ENCODE data around the gene SGCG.

The SGCG gene

DNA sequence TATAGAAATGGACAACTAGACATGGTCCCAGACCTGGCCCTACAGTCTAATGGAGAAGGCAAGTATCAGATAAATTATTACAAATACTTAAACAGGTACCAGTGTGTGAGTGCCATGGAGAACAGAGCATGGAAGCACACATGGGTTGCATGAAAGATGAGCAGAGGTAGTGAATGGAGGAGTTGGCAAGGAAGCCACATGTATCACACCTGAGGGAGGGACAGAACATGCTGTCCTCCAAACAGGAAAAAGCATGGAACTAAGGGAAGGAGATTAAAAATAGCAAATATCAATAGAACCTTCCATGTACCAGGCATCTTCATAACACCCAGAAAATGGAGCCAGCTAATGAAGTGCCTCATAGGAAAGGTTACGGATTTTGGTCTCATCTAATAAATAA lies 166.8 kb downstream of the SGCG start:
- Histone ChIP-seq H3K27me3 (ENCODE audit: insufficient read depth, low read length) (no peaks in the 10 kb centered on the region), H3K27ac (ENCODE audit: low read length) (no peak overlapping the region), H3K9me3 (ENCODE audit: insufficient read depth, low read depth, low read length) (peaks cover 1% of the 10 kb centered on the region; the same call in 1 of the 2 replicates), H3K9ac (ENCODE audit: low read depth, low read length) (no peak overlapping the region), H3K4me3 (ENCODE audit: low read length) (no peak overlapping the region), H3K36me3 (ENCODE audit: insufficient read depth, low read depth, low read length) (peaks cover 84% of the 10 kb centered on the region), H3K4me1 (ENCODE audit: insufficient read depth, low read length) (no peaks in the 10 kb centered on the region)

DNA sequence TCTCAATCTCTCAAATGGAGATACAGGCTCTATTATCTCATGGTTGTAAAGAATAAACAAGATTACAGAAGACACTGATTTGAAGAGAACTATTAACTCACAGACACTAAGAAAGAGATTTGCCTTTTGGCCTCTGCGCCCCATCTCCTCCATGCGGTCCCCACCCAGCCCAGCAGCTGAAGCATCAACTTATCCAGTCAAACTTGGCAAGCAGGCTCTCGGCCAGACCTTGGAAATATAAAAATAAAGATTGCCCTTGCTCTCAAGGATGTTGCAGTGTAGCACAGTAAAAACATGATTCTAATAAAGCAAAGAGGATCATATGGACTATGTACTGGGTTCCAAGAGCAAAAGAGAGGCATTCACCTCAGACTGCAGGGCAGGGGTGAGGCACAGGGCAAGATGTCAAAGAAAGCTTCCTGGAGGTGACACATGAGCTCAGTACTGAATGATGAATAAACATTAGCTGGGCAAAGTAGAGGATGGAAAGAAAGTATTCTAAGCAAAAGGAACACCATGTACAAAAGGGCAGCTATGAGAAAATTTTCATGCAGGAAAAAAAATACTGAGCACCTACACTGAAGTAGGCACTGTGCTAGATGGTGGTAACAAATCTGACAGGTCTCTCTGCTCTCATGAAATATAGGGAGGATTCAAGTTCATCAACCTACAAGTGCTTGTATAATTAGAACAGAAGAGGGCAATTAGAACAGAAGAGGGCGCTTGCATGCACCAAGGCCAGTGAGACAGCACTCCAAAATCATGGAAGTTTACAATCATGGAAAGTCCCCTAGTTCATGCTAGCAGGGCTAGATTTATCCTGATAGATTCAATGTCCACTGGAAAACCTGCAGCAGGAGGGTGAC lies 167.7 kb downstream of the SGCG start:
- Histone ChIP-seq H3K4me3 (ENCODE audit: low read length) (no peak overlapping the region), H3K9ac (ENCODE audit: low read depth, low read length) (no peak overlapping the region), H3K4me1 (ENCODE audit: insufficient read depth, low read length) (no peaks in the 10 kb centered on the region), H3K36me3 (ENCODE audit: insufficient read depth, low read depth, low read length) (peaks cover 87% of the 10 kb centered on the region), H3K27ac (ENCODE audit: low read length) (no peak overlapping the region), H3K9me3 (ENCODE audit: insufficient read depth, low read depth, low read length) (no peaks in the 10 kb centered on the region), H3K27me3 (ENCODE audit: insufficient read depth, low read length) (no peaks in the 10 kb centered on the region)

- H3K9me3 ChIP-seq (ENCODE audit: insufficient read depth, low read depth, low read length): no peaks in the 10 kb centered on the region
- no peak overlapping the region for H3K9ac ChIP-seq (ENCODE audit: low read depth, low read length)
- H3K27me3 ChIP-seq (ENCODE audit: insufficient read depth, low read length): no peaks in the 10 kb centered on the region
- H3K36me3 ChIP-seq (ENCODE audit: insufficient read depth, low read depth, low read length): peaks cover 86% of the 10 kb centered on the region
- H3K4me1 ChIP-seq (ENCODE audit: insufficient read depth, low read length): no peaks in the 10 kb centered on the region
- no peak overlapping the region for H3K4me3 ChIP-seq (ENCODE audit: low read length)
- H3K27ac ChIP-seq (ENCODE audit: low read length): no peak overlapping the region
Observed at GRCh38 chr13:23349161-23349897, 168.6 kb downstream of the SGCG start.

DNA sequence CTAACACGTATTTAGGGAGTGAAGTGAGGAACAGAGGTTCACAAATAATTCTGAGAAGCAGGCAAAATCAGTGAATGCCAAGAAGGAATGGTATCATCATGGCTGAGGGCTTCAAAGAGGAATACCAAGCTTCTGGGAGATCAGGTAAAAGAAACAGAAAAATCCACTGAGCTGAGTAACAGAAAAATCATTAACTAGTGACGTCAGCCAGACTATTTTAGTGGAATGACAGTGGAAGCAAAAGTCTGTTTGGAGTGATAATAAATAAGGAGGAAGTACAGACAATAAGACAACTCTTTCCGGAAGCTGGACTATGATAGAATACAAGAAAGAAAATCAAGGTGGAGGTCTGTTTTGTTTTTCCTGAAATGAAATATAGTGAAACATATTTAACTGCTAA lies 169.2 kb downstream of the SGCG start:
- peaks cover 89% of the 10 kb centered on the region for H3K36me3 ChIP-seq (ENCODE audit: insufficient read depth, low read depth, low read length)
- no peak overlapping the region for H3K27ac ChIP-seq (ENCODE audit: low read length)
- H3K9me3 ChIP-seq (ENCODE audit: insufficient read depth, low read depth, low read length): no peaks in the 10 kb centered on the region
- no peak overlapping the region for H3K9ac ChIP-seq (ENCODE audit: low read depth, low read length)
- no peak overlapping the region for H3K4me3 ChIP-seq (ENCODE audit: low read length)
- H3K4me1 ChIP-seq (ENCODE audit: insufficient read depth, low read length): no peaks in the 10 kb centered on the region
- no peaks in the 10 kb centered on the region for H3K27me3 ChIP-seq (ENCODE audit: insufficient read depth, low read length)

DNA sequence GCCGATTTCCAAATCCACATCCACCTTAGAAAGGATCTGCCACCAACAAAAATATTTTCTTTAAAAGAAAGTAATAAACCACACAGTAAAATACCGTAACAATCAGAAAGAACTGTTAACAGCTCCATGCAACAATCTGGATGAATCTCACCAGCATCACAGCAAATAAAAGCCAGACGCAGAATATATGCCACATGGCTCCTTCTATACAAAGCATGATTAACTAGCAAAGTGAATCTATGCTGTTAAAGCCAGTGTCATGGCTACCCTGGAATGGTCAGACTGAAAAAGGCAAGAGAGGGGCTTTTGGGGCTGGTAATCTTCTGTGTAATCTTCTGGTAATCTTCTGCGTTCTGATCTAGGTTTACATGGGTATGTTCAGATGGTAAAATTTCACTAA lies 171.4 kb downstream of the SGCG start:
- no peaks in the 10 kb centered on the region for H3K4me1 ChIP-seq (ENCODE audit: insufficient read depth, low read length)
- H3K36me3 ChIP-seq (ENCODE audit: insufficient read depth, low read depth, low read length): peaks cover 98% of the 10 kb centered on the region

DNA sequence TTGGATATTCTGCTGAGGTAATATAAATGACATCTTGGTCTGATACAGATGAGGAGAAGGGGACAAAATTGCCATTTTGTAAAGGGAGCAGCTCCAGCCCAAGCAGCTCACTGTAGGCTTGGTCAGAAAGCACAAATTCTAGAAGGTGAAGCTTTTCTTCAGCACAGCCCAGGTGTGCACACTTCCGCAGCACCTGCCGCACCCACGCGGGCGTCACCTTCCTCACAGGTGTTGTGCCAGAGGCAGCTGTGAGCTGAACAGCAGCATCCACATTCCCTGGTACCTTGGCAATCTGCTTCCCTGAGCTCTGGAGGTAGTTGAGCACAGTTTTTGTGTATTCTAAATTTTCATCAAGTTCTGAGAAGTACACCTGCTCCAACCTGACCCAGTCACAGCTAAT lies 173.7 kb downstream of the SGCG start:
- H3K4me1 ChIP-seq (ENCODE audit: insufficient read depth, low read length): no peaks in the 10 kb centered on the region
- H3K27ac ChIP-seq (ENCODE audit: low read length): no peak overlapping the region
- no peaks in the 10 kb centered on the region for H3K9me3 ChIP-seq (ENCODE audit: insufficient read depth, low read depth, low read length)
- H3K9ac ChIP-seq (ENCODE audit: low read depth, low read length): no peak overlapping the region
- H3K27me3 ChIP-seq (ENCODE audit: insufficient read depth, low read length): no peaks in the 10 kb centered on the region
- H3K36me3 ChIP-seq (ENCODE audit: insufficient read depth, low read depth, low read length): peaks cover 94% of the 10 kb centered on the region
- H3K4me3 ChIP-seq (ENCODE audit: low read length): no peak overlapping the region

More for the DNA sequence above, 171.4 kb downstream of the SGCG start:
- Histone ChIP-seq H3K9ac (ENCODE audit: low read depth, low read length) (no peak overlapping the region), H3K27ac (ENCODE audit: low read length) (no peak overlapping the region), H3K4me3 (ENCODE audit: low read length) (no peak overlapping the region), H3K9me3 (ENCODE audit: insufficient read depth, low read depth, low read length) (no peaks in the 10 kb centered on the region), H3K27me3 (ENCODE audit: insufficient read depth, low read length) (no peaks in the 10 kb centered on the region)

DNA sequence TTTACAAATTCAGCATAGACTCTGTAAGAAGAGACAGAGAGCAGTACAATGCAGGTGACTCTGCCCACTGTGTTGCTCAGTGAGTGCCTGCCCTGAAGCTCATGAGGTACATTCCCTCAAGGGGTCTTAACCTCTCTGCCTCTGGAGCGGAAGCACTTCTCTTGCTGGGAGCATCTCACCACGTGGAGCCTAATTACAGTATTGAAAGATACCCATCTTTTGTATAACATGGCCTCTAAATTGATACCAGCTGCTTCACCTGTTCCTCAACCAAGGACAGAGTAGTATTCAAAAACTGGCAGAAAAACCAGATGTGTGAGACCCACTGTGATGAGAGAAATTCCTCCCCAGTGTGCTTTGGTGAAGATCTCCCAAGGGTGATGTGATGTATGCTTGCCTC lies 175.6 kb downstream of the SGCG start:
- Histone ChIP-seq H3K4me1 (ENCODE audit: insufficient read depth, low read length) (no peaks in the 10 kb centered on the region), H3K27ac (ENCODE audit: low read length) (no peak overlapping the region), H3K36me3 (ENCODE audit: insufficient read depth, low read depth, low read length) (peaks cover 90% of the 10 kb centered on the region), H3K9me3 (ENCODE audit: insufficient read depth, low read depth, low read length) (no peaks in the 10 kb centered on the region), H3K27me3 (ENCODE audit: insufficient read depth, low read length) (no peaks in the 10 kb centered on the region), H3K4me3 (ENCODE audit: low read length) (no peak overlapping the region), H3K9ac (ENCODE audit: low read depth, low read length) (no peak overlapping the region)

GRCh38 chr13:23357349-23357748 lies 176.6 kb downstream of the SGCG start:
- no peaks in the 10 kb centered on the region for H3K9me3 ChIP-seq (ENCODE audit: insufficient read depth, low read depth, low read length)
- no peaks in the 10 kb centered on the region for H3K4me1 ChIP-seq (ENCODE audit: insufficient read depth, low read length)
- H3K9ac ChIP-seq (ENCODE audit: low read depth, low read length): no peak overlapping the region
- H3K4me3 ChIP-seq (ENCODE audit: low read length): no peak overlapping the region
- H3K27me3 ChIP-seq (ENCODE audit: insufficient read depth, low read length): no peaks in the 10 kb centered on the region
- H3K27ac ChIP-seq (ENCODE audit: low read length): no peak overlapping the region
- peaks cover 90% of the 10 kb centered on the region for H3K36me3 ChIP-seq (ENCODE audit: insufficient read depth, low read depth, low read length)

- Histone ChIP-seq H3K27ac (ENCODE audit: low read length) (no peak overlapping the region), H3K9me3 (ENCODE audit: insufficient read depth, low read depth, low read length) (no peaks in the 10 kb centered on the region), H3K4me3 (ENCODE audit: low read length) (no peak overlapping the region), H3K4me1 (ENCODE audit: insufficient read depth, low read length) (no peaks in the 10 kb centered on the region), H3K27me3 (ENCODE audit: insufficient read depth, low read length) (no peaks in the 10 kb centered on the region), H3K9ac (ENCODE audit: low read depth, low read length) (no peak overlapping the region), H3K36me3 (ENCODE audit: insufficient read depth, low read depth, low read length) (peaks cover 83% of the 10 kb centered on the region)
Observed at GRCh38 chr13:23359882-23360281, 179.1 kb downstream of the SGCG start.

GRCh38 chr13:23365652-23366051 lies 184.9 kb downstream of the SGCG start:
- H3K4me3 ChIP-seq (ENCODE audit: low read length): no peak overlapping the region
- peaks cover 84% of the 10 kb centered on the region for H3K36me3 ChIP-seq (ENCODE audit: insufficient read depth, low read depth, low read length)
- H3K4me1 ChIP-seq (ENCODE audit: insufficient read depth, low read length): no peaks in the 10 kb centered on the region
- H3K27ac ChIP-seq (ENCODE audit: low read length): no peak overlapping the region
- H3K27me3 ChIP-seq (ENCODE audit: insufficient read depth, low read length): no peaks in the 10 kb centered on the region
- no peak overlapping the region for H3K9ac ChIP-seq (ENCODE audit: low read depth, low read length)
- no peaks in the 10 kb centered on the region for H3K9me3 ChIP-seq (ENCODE audit: insufficient read depth, low read depth, low read length)

DNA sequence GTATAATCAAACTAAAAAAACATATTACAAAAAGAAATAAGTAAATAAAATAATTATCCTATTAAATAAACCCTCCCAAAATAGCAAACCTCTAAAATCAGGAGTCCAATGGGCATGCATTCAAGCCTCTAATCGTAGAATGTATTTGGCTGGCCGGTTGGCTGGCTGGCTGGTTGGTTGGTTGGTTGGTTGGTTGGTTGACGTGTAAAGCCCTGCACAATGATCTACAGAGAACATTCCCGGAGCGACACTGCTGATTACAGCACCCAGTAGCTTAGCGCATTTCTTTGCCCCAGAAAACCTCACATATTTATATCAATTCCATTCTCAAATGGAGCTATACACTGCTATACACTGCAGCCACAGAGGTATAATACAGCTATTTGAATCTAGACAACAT lies 187.1 kb downstream of the SGCG start:
- Histone ChIP-seq H3K4me1 (ENCODE audit: insufficient read depth, low read length) (no peaks in the 10 kb centered on the region), H3K27ac (ENCODE audit: low read length) (no peak overlapping the region), H3K4me3 (ENCODE audit: low read length) (no peak overlapping the region), H3K9ac (ENCODE audit: low read depth, low read length) (no peak overlapping the region), H3K9me3 (ENCODE audit: insufficient read depth, low read depth, low read length) (no peaks in the 10 kb centered on the region), H3K36me3 (ENCODE audit: insufficient read depth, low read depth, low read length) (peaks cover 88% of the 10 kb centered on the region), H3K27me3 (ENCODE audit: insufficient read depth, low read length) (no peaks in the 10 kb centered on the region)
